Measurements from ENCODE around the gene ANO3. TPM values are rescaled to one million over a fixed set of nuclear protein-coding genes. Genes with fewer than 3 reads are reported as not detected.
"Not testable (repeated sequence)": the region's sequence is repeated elsewhere in the genome, so short reads cannot be mapped to it uniquely, and the experiment has no call there.

ANO3 gene
- total RNA-seq, 3 donors from 2014 or later (not counting 1 experiment from before 2014, with no cell fraction given): not detected

GRCh38 chr11:26597049-26597689 lies 265.2 kb downstream of the ANO3 start:
- DNase-seq; intact Hi-C loops (cut with micrococcal nuclease); H3K27me3 ChIP-seq (ENCODE audit: control insufficient read depth, insufficient read depth, low read length); H3K27ac ChIP-seq (ENCODE audit: low read length); H3K4me3 Mint-ChIP-seq; H3K27me3 Mint-ChIP-seq (ENCODE audit: low read depth in 2 of 2); H3K4me1 Mint-ChIP-seq; H3K27ac Mint-ChIP-seq; H3K4me1 ChIP-seq (ENCODE audit: control insufficient read depth, insufficient read depth, low read length); H3K9me3 ChIP-seq (ENCODE audit: control insufficient read depth, insufficient read depth, low read length); H3K36me3 Mint-ChIP-seq; H3K4me3 ChIP-seq (ENCODE audit: low read length); H3K36me3 ChIP-seq (ENCODE audit: control insufficient read depth, insufficient read depth, low read length); ATAC-seq: not testable (repeated sequence)
- 93% methylated on average over 20 of the region's 20 CpGs for WGBS (ENCODE audit: insufficient coverage)
- H3K9me3 Mint-ChIP-seq: peaks cover 16 to 22% of the 10 kb centered on the region in 2 donors

GRCh38 chr11:26597899-26598298 lies 266.0 kb downstream of the ANO3 start:
- no peak for DNase-seq
- peaks cover 3% of the 10 kb centered on the region for H3K9me3 ChIP-seq (ENCODE audit: control insufficient read depth, insufficient read depth, low read length)
- intact Hi-C loops (cut with micrococcal nuclease): no loop called here
- H3K27ac Mint-ChIP-seq: no peak overlapping the region
- TF ChIP-seq CTCF (IDR thresholded peaks at IDR 0.05): no peak
- no peaks in the 10 kb centered on the region for H3K4me1 ChIP-seq (ENCODE audit: control insufficient read depth, insufficient read depth, low read length)
- no peak overlapping the region for H3K4me3 Mint-ChIP-seq
- ATAC-seq: no peak
- no peak overlapping the region for H3K4me3 ChIP-seq (ENCODE audit: low read length)
- no peaks in the 10 kb centered on the region for H3K36me3 ChIP-seq (ENCODE audit: control insufficient read depth, insufficient read depth, low read length)
- no peak overlapping the region for H3K27ac ChIP-seq (ENCODE audit: low read length)
- no peaks in the 10 kb centered on the region for H3K4me1 Mint-ChIP-seq
- no peaks in the 10 kb centered on the region for H3K27me3 Mint-ChIP-seq (ENCODE audit: low read depth in 2 of 2)
- no peaks in the 10 kb centered on the region for H3K36me3 Mint-ChIP-seq
- peaks cover 16 to 22% of the 10 kb centered on the region in 2 donors for H3K9me3 Mint-ChIP-seq
- H3K27me3 ChIP-seq (ENCODE audit: control insufficient read depth, insufficient read depth, low read length): no peaks in the 10 kb centered on the region
- 50% methylated on average over 1 of the region's 2 CpGs for WGBS (ENCODE audit: insufficient coverage)

- 95% methylated on average over 2 of the region's 2 CpGs for WGBS (ENCODE audit: insufficient coverage)
Measured at GRCh38 chr11:26599425-26599824, 267.5 kb downstream of the ANO3 start.

GRCh38 chr11:26599876-26600434 lies 268.0 kb downstream of the ANO3 start:
- H3K27ac ChIP-seq (ENCODE audit: low read length): no peak overlapping the region
- DNase-seq (no peak), ATAC-seq (no peak)
- Mint-ChIP-seq H3K4me1 (no peaks in the 10 kb centered on the region), H3K27me3 (ENCODE audit: low read depth in 2 of 2) (no peaks in the 10 kb centered on the region), H3K4me3 (no peak overlapping the region), H3K27ac (no peak overlapping the region), H3K36me3 (no peaks in the 10 kb centered on the region), H3K9me3 (peaks cover 14 to 20% of the 10 kb centered on the region in 2 donors)
- H3K4me1 ChIP-seq (ENCODE audit: control insufficient read depth, insufficient read depth, low read length): no peaks in the 10 kb centered on the region
- intact Hi-C loops (cut with micrococcal nuclease): no loop called here
- TF ChIP-seq CTCF (IDR thresholded peaks at IDR 0.05): no peak
- WGBS (ENCODE audit: insufficient coverage): 68% methylated on average over 1 of the region's 4 CpGs
- no peaks in the 10 kb centered on the region for H3K27me3 ChIP-seq (ENCODE audit: control insufficient read depth, insufficient read depth, low read length)
- H3K4me3 ChIP-seq (ENCODE audit: low read length): no peak overlapping the region
- no peaks in the 10 kb centered on the region for H3K36me3 ChIP-seq (ENCODE audit: control insufficient read depth, insufficient read depth, low read length)
- H3K9me3 ChIP-seq (ENCODE audit: control insufficient read depth, insufficient read depth, low read length): no peaks in the 10 kb centered on the region

More at GRCh38 chr11:26599425-26599824, 267.5 kb downstream of the ANO3 start:
- Histone ChIP-seq H3K9me3 (ENCODE audit: control insufficient read depth, insufficient read depth, low read length) (no peaks in the 10 kb centered on the region), H3K36me3 (ENCODE audit: control insufficient read depth, insufficient read depth, low read length) (no peaks in the 10 kb centered on the region), H3K4me1 (ENCODE audit: control insufficient read depth, insufficient read depth, low read length) (no peaks in the 10 kb centered on the region), H3K27ac (ENCODE audit: low read length) (no peak overlapping the region), H3K4me3 (ENCODE audit: low read length) (no peak overlapping the region), H3K27me3 (ENCODE audit: control insufficient read depth, insufficient read depth, low read length) (no peaks in the 10 kb centered on the region)
- no peak for TF ChIP-seq CTCF (IDR thresholded peaks at IDR 0.05)
- no peak overlapping the region for H3K27ac Mint-ChIP-seq
- DNase-seq: no peak
- no peaks in the 10 kb centered on the region for H3K27me3 Mint-ChIP-seq (ENCODE audit: low read depth in 2 of 2)
- H3K4me1 Mint-ChIP-seq: no peaks in the 10 kb centered on the region
- no peak for ATAC-seq
- no peaks in the 10 kb centered on the region for H3K36me3 Mint-ChIP-seq
- intact Hi-C loops (cut with micrococcal nuclease): no loop called here
- H3K9me3 Mint-ChIP-seq: peaks cover 14 to 20% of the 10 kb centered on the region in 2 donors
- H3K4me3 Mint-ChIP-seq: no peak overlapping the region

Measured in natural killer cell (primary cell).